ENCODE results near the gene TMEM161A.
A peak's percentile ranks its signal among the peaks of the same experiment; 100 is the strongest.

GRCh38 chr19:19115954-19116353 lies 22.3 kb downstream of the TMEM161A start:
- TF ChIP-seq CTCF (IDR thresholded peaks at IDR 0.05) (peak; percentile 57), PRDM15 (CRISPR knock-in tag; IDR thresholded peaks at IDR 0.05) (no peak), JUN (CRISPR knock-in tag; IDR thresholded peaks at IDR 0.05) (no peak), ZNF281 (CRISPR knock-in tag; IDR thresholded peaks at IDR 0.05) (no peak), MYBL2 (CRISPR knock-in tag; IDR thresholded peaks at IDR 0.05) (no peak), ATF3 (CRISPR knock-in tag; conservative IDR thresholded peaks at IDR 0.05) (no peak), SP1 (CRISPR knock-in tag; conservative IDR thresholded peaks at IDR 0.05) (no peak), SMAD4 (CRISPR knock-in tag; IDR thresholded peaks at IDR 0.05) (no peak), AR (CRISPR knock-in tag; IDR thresholded peaks at IDR 0.05) (no peak), CREB1 (CRISPR knock-in tag; IDR thresholded peaks at IDR 0.05) (no peak), USF2 (CRISPR knock-in tag; IDR thresholded peaks at IDR 0.05) (no peak), IRF1 (CRISPR knock-in tag; IDR thresholded peaks at IDR 0.05) (no peak), NFE2L1 (CRISPR knock-in tag; IDR thresholded peaks at IDR 0.05) (no peak), ATF6 (CRISPR knock-in tag; IDR thresholded peaks at IDR 0.05) (no peak)
